Suprapubic skin (tissue), 4 donors: ENCODE results near the gene RPL18A. TPM values are rescaled to one million over a fixed set of nuclear protein-coding genes. Genes with fewer than 3 reads are reported as not detected.

Experiments
- DNase-seq, 2 donors: peaks; one replicate each; pipeline ENCODE4 v3.0.0-alpha.2; 2019; ENCODE audit warnings: low spot score in 2 of 2
- H3K27ac ChIP-seq: fragments of 200-600 bp; sonication (generic); one replicate; pipeline ENCODE4 v1.5.1; 2019
- H3K27me3 ChIP-seq: fragments of 200-600 bp; sonication (generic); one replicate; pipeline ENCODE4 v1.5.1; 2019
- H3K36me3 ChIP-seq: fragments of 200-600 bp; sonication (generic); one replicate; pipeline ENCODE4 v1.5.1; 2019
- H3K4me1 ChIP-seq: fragments of 200-600 bp; sonication (generic); one replicate; pipeline ENCODE4 v1.5.1; 2019
- H3K4me3 ChIP-seq: fragments of 200-600 bp; sonication (generic); one replicate; pipeline ENCODE4 v1.5.1; 2019; ENCODE audit warnings: mild to moderate bottlenecking
- H3K9me3 ChIP-seq: fragments of 200-600 bp; sonication (generic); one replicate; pipeline ENCODE4 v1.5.1; 2019
- CTCF ChIP-seq, 2 donors: fragments of 200-600 bp in 1 of 2; fragments of 450-650 bp in 1 of 2; sonication (generic) in 1 of 2; IDR thresholded peaks; one replicate each; pipeline ENCODE4 v1.5.1; 2016 to 2019; ENCODE audit warnings: antibody characterized with exemption in 2 of 2, mild to moderate bottlenecking in 1 of 2, moderate library complexity in 1 of 2
- EP300 ChIP-seq: sonication (generic); formaldehyde crosslinking; IDR thresholded peaks from one replicate; pipeline ENCODE4 v1.6.1; 2017; ENCODE audit warnings: antibody characterized with exemption
- POLR2A ChIP-seq, 2 donors: fragments of 450-650 bp; IDR thresholded peaks; one replicate each; pipeline ENCODE4 v1.6.1; 2017; ENCODE audit warnings: antibody characterized with exemption in 2 of 2, mild to moderate bottlenecking in 2 of 2, moderate library complexity in 2 of 2
- POLR2AphosphoS5 ChIP-seq, 3 donors: sonication (generic); formaldehyde crosslinking; IDR thresholded peaks; one replicate each; pipeline ENCODE4 v1.6.1; 2017; ENCODE audit warnings: antibody characterized with exemption in 3 of 3
- WGBS: methylation state at CpG from one replicate; pipeline ENCODE4 v1.1.5; 2018; 5-methylcytosine and 5-hydroxymethylcytosine counted together
- total RNA-seq, 4 donors: library from RNA; depleted of rRNA; stranded (reverse); fragments of >200 nt; gene quantifications; one replicate each; pipeline ENCODE4 v1.1.0, GENCODE V29; 2016

Gene RPL18A
- total RNA-seq, 4 donors from 2014 or later, result 1,229 to 2,185 (median 2,114) TPM

GRCh38 chr19:17860331-17860992, 752 bp downstream of the RPL18A start:
- no peaks in the 10 kb centered on the region for H3K9me3 ChIP-seq
- no peak for DNase-seq
- H3K36me3 ChIP-seq, result peaks cover 42% of the 10 kb centered on the region
- H3K27ac ChIP-seq, result peak overlapping the region; percentile 89
- TF ChIP-seq EP300 (no peak), CTCF (IDR thresholded peaks at IDR 0.05) (no peak), POLR2AphosphoS5 (IDR thresholded peaks at IDR 0.05) (no peak), POLR2A (IDR thresholded peaks at IDR 0.05) (no peak)
- peaks cover 29% of the 10 kb centered on the region for H3K4me1 ChIP-seq
- peak overlapping the region; percentile 94 for H3K4me3 ChIP-seq
- no peaks in the 10 kb centered on the region for H3K27me3 ChIP-seq
- WGBS, result 0% methylated on average over 22 of the region's 22 CpGs

- TF ChIP-seq CTCF (IDR thresholded peaks at IDR 0.05) (no peak), POLR2AphosphoS5 (IDR thresholded peaks at IDR 0.05) (no peak), POLR2A (IDR thresholded peaks at IDR 0.05) (no peak), EP300 (no peak)
- 40% methylated on average over 7 of the region's 7 CpGs for WGBS
- Histone ChIP-seq H3K36me3 (peaks cover 46% of the 10 kb centered on the region), H3K4me3 (peak overlapping the region; percentile 94), H3K9me3 (no peaks in the 10 kb centered on the region), H3K27me3 (no peaks in the 10 kb centered on the region), H3K27ac (peak overlapping the region; percentile 89), H3K4me1 (peaks cover 32% of the 10 kb centered on the region)
- no peak for DNase-seq
Observed at GRCh38 chr19:17860993-17861360, 1.3 kb downstream of the RPL18A start.

- Histone ChIP-seq H3K9me3 (no peaks in the 10 kb centered on the region), H3K4me3 (peak overlapping the region; percentile 94), H3K4me1 (peaks cover 32% of the 10 kb centered on the region), H3K27me3 (no peaks in the 10 kb centered on the region), H3K27ac (no peak overlapping the region), H3K36me3 (peaks cover 46% of the 10 kb centered on the region)
- no peak for TF ChIP-seq EP300
- TF ChIP-seq CTCF (IDR thresholded peaks at IDR 0.05), result no peak
- no peak for TF ChIP-seq POLR2A (IDR thresholded peaks at IDR 0.05)
- WGBS, result 65% methylated on average over 11 of the region's 23 CpGs
- DNase-seq, result no peak
Observed at GRCh38 chr19:17861542-17862402, 2.1 kb downstream of the RPL18A start.

GRCh38 chr19:17862711-17863519, 3.2 kb downstream of the RPL18A start:
- no peak for DNase-seq
- Histone ChIP-seq H3K27ac (no peak overlapping the region), H3K9me3 (no peaks in the 10 kb centered on the region), H3K36me3 (peaks cover 46% of the 10 kb centered on the region), H3K27me3 (no peaks in the 10 kb centered on the region), H3K4me3 (no peak overlapping the region), H3K4me1 (peaks cover 32% of the 10 kb centered on the region)
- TF ChIP-seq CTCF (IDR thresholded peaks at IDR 0.05) (no peak), POLR2AphosphoS5 (IDR thresholded peaks at IDR 0.05) (no peak), POLR2A (IDR thresholded peaks at IDR 0.05) (no peak), EP300 (no peak)
- 75% methylated on average over 12 of the region's 31 CpGs for WGBS
